GM23338 (cell line): ENCODE data around the gene GP9. TPM values are rescaled to one million over a fixed set of nuclear protein-coding genes. Genes with fewer than 3 reads are reported as not detected.

Source experiments
- ATAC-seq: fragments of 200-7000 bp; cut with Tn5 transposase; 3 replicates; pipeline ENCODE4 v1.9.1; 2020
- DNase-seq: peaks from one replicate; pipeline ENCODE4 v3.0.0-alpha.2; 2015; ENCODE audit warnings: low spot score
- H2AFZ ChIP-seq: fragments of 200-600 bp; sonication (generic); 2 replicates; pipeline ENCODE4 v1.8.0; 2016; ENCODE audit warnings: antibody characterized with exemption, mild to moderate bottlenecking, moderate library complexity
- H3F3A ChIP-seq: fragments of 200-600 bp; sonication (generic); replicated peaks from 2 replicates; pipeline ENCODE4 v1.8.0; 2017; ENCODE audit warnings: antibody characterized with exemption, mixed run types, low read depth
- H3K27ac ChIP-seq: fragments of 200-600 bp; sonication (generic); 2 replicates; pipeline ENCODE4 v1.6.1; 2016; ENCODE audit warnings: low read depth
- H3K27me3 ChIP-seq: fragments of 200-600 bp; sonication (generic); 2 replicates; pipeline ENCODE4 v1.8.0; 2016; ENCODE audit warnings: mild to moderate bottlenecking, mixed run types, moderate library complexity; ENCODE audit not compliant: insufficient read depth
- H3K36me3 ChIP-seq: fragments of 200-600 bp; sonication (generic); 2 replicates; pipeline ENCODE4 v1.8.0; 2016; ENCODE audit warnings: mild to moderate bottlenecking; ENCODE audit not compliant: insufficient read depth
- H3K4me1 ChIP-seq: fragments of 200-600 bp; sonication (generic); 2 replicates; pipeline ENCODE4 v1.8.0; 2016; ENCODE audit warnings: mild to moderate bottlenecking, moderate library complexity; ENCODE audit not compliant: insufficient read depth
- H3K4me2 ChIP-seq: fragments of 200-600 bp; sonication (generic); 2 replicates; pipeline ENCODE4 v1.7.1; 2017; ENCODE audit warnings: mixed run types
- H3K4me3 ChIP-seq: fragments of 200-600 bp; sonication (generic); 2 replicates; pipeline ENCODE4 v1.6.1; 2016; ENCODE audit warnings: mixed run types
- H3K79me2 ChIP-seq: fragments of 200-600 bp; sonication (generic); replicated peaks from 2 replicates; pipeline ENCODE4 v1.8.0; 2017; ENCODE audit warnings: mild to moderate bottlenecking; ENCODE audit not compliant: insufficient read depth
- H3K9me2 ChIP-seq: fragments of 200-600 bp; sonication (generic); 2 replicates; pipeline ENCODE4 v1.8.0; 2017; ENCODE audit not compliant: insufficient read depth
- H4K20me1 ChIP-seq: fragments of 200-600 bp; sonication (generic); replicated peaks from 2 replicates; pipeline ENCODE4 v1.8.0; 2017; ENCODE audit warnings: mild to moderate bottlenecking; ENCODE audit not compliant: insufficient read depth
- H3K27ac Mint-ChIP-seq: 2 replicates; pipeline ENCODE4 v1.8.0; 2020; ENCODE audit warnings: inconsistent platforms, mild to moderate bottlenecking, moderate library complexity, mixed read lengths
- H3K27me3 Mint-ChIP-seq: 3 replicates; pipeline ENCODE4 v1.8.0; 2022; ENCODE audit warnings: low read depth, mild to moderate bottlenecking, moderate library complexity, mixed read lengths, inconsistent platforms; ENCODE audit not compliant: insufficient read depth, poor library complexity
- H3K36me3 Mint-ChIP-seq: 3 replicates; pipeline ENCODE4 v1.8.0; 2021; ENCODE audit warnings: low read depth, mild to moderate bottlenecking, inconsistent platforms, moderate library complexity, mixed read lengths
- H3K4me1 Mint-ChIP-seq: 3 replicates; pipeline ENCODE4 v1.8.0; 2020; ENCODE audit warnings: mild to moderate bottlenecking, inconsistent platforms, mixed read lengths
- H3K4me3 Mint-ChIP-seq: 3 replicates; pipeline ENCODE4 v1.8.0; 2021; ENCODE audit warnings: moderate library complexity, mild to moderate bottlenecking, inconsistent platforms, mixed read lengths
- H3K9me3 Mint-ChIP-seq: 3 replicates; pipeline ENCODE4 v1.8.0; 2020; ENCODE audit warnings: moderate library complexity, mild to moderate bottlenecking, inconsistent platforms, mixed read lengths
- CREB1 ChIP-seq: fragments of 250-450 bp; sonication (Bioruptor Pico); IDR thresholded peaks from 2 replicates; pipeline ENCODE4 v1.5.0; 2020; ENCODE audit warnings: low read depth, mild to moderate bottlenecking, moderate library complexity
- CTCF ChIP-seq, 2 experiments: fragments of 200-600 bp in 1 of 2; sonication (generic) in 1 of 2; conservative IDR thresholded peaks; 2 replicates each; pipeline versions ENCODE4 v1.5.1 to v1.6.1; 2016 to 2017; ENCODE audit warnings: antibody characterized with exemption in 2 of 2, low read depth in 2 of 2, mild to moderate bottlenecking in 2 of 2, moderate library complexity in 1 of 2
- JUNB ChIP-seq: IDR thresholded peaks from one replicate; pipeline ENCODE4 v1.6.1; 2016; ENCODE audit warnings: antibody characterized with exemption; ENCODE audit not compliant: unreplicated experiment
- NANOG ChIP-seq: IDR thresholded peaks from 2 replicates; pipeline ENCODE4 v1.6.1; 2016; ENCODE audit warnings: antibody characterized with exemption, borderline replicate concordance
- STAT1 ChIP-seq: IDR thresholded peaks from one replicate; pipeline ENCODE4 v1.6.1; 2016; ENCODE audit warnings: antibody characterized with exemption; ENCODE audit not compliant: unreplicated experiment
- ZNF114 ChIP-seq: fragments of 250-450 bp; sonication (Bioruptor Pico); IDR thresholded peaks from 2 replicates; pipeline ENCODE4 v1.5.0; 2020; ENCODE audit warnings: mild to moderate bottlenecking, moderate library complexity
- ZNF331 ChIP-seq: fragments of 250-450 bp; sonication (Bioruptor Pico); IDR thresholded peaks from 2 replicates; pipeline ENCODE4 v1.5.0; 2020; ENCODE audit warnings: low read depth, mild to moderate bottlenecking, moderate library complexity
- ZNF462 ChIP-seq: fragments of 250-450 bp; sonication (Bioruptor Pico); IDR thresholded peaks from 2 replicates; pipeline ENCODE4 v1.5.0; 2020; ENCODE audit warnings: mild to moderate bottlenecking, moderate library complexity
- polyA plus RNA-seq: library from polyadenylated mRNA; unstranded; fragments of >200 nt; fragmentation: Nextera tagmentation; extraction: Ambion mirVana; gene quantifications from 2 replicates; pipeline ENCODE4 v1.2.1, GENCODE V29; 2016
- total RNA-seq: library from RNA; depleted of rRNA; stranded (reverse); fragments of >200 nt; shearing (Covaris generic); gene quantifications from 2 replicates; pipeline ENCODE4 v1.2.3, GENCODE V29; 2014

GP9 gene
- total and polyA plus RNA-seq, 2 experiments from 2014 or later: not detected

- Mint-ChIP-seq H3K27me3 (peaks cover 7% of the 10 kb centered on the region), H3K27ac (no peak overlapping the region), H3K36me3 (peaks cover 8% of the 10 kb centered on the region; the same call in 2 of the 3 replicates), H3K4me1 (no peaks in the 10 kb centered on the region), H3K4me3 (no peak overlapping the region), H3K9me3 (no peaks in the 10 kb centered on the region)
- TF ChIP-seq CREB1 (no peak), STAT1 (no peak), CTCF (conservative IDR thresholded peaks at IDR 0.05; ENCODE audit: low read depth in 2 of 2) (peak in 1 of 2 experiments; percentile 41; a peak in 2 of 4 replicates)
- Histone ChIP-seq H4K20me1 (peaks cover 18% of the 10 kb centered on the region), H3K27me3 (no peaks in the 10 kb centered on the region), H3K4me1 (no peaks in the 10 kb centered on the region), H3F3A (no peaks in the 10 kb centered on the region), H3K27ac (no peak overlapping the region), H3K9me2 (no peaks in the 10 kb centered on the region), H3K4me3 (no peak overlapping the region), H3K36me3 (no peaks in the 10 kb centered on the region), H2AFZ (no peak overlapping the region), H3K4me2 (no peak overlapping the region), H3K79me2 (peaks cover 62% of the 10 kb centered on the region)
- DNase-seq: no peak
- ATAC-seq: peak; percentile 52
Observed at GRCh38 chr3:129106320-129106719, 45.7 kb downstream of the GP9 start.

GRCh38 chr3:129106866-129107565, 46.4 kb downstream of the GP9 start:
- Histone ChIP-seq H3K36me3 (no peaks in the 10 kb centered on the region), H3K27ac (no peak overlapping the region), H3K4me1 (no peaks in the 10 kb centered on the region), H3F3A (no peaks in the 10 kb centered on the region), H3K4me3 (no peak overlapping the region), H2AFZ (no peak overlapping the region), H3K27me3 (no peaks in the 10 kb centered on the region), H4K20me1 (peaks cover 19% of the 10 kb centered on the region), H3K79me2 (peaks cover 65% of the 10 kb centered on the region), H3K9me2 (no peaks in the 10 kb centered on the region), H3K4me2 (no peak overlapping the region)
- peaks cover 5% of the 10 kb centered on the region for H3K27me3 Mint-ChIP-seq
- H3K4me1 Mint-ChIP-seq: no peaks in the 10 kb centered on the region
- no peak for ATAC-seq
- H3K4me3 Mint-ChIP-seq: no peak overlapping the region
- DNase-seq: no peak
- no peak for TF ChIP-seq JUNB
- H3K36me3 Mint-ChIP-seq: peaks cover 8% of the 10 kb centered on the region; the same call in 2 of the 3 replicates
- no peaks in the 10 kb centered on the region for H3K9me3 Mint-ChIP-seq
- H3K27ac Mint-ChIP-seq: no peak overlapping the region

GRCh38 chr3:129107793-129108192, 47.2 kb downstream of the GP9 start:
- Mint-ChIP-seq H3K4me3 (no peak overlapping the region), H3K9me3 (no peaks in the 10 kb centered on the region), H3K4me1 (no peaks in the 10 kb centered on the region), H3K27ac (peak overlapping the region; percentile 36; the same call in 1 of the 2 replicates), H3K27me3 (peaks cover 5% of the 10 kb centered on the region), H3K36me3 (peaks cover 8% of the 10 kb centered on the region; the same call in 2 of the 3 replicates)
- no peak for DNase-seq
- H3K9me2 ChIP-seq: no peaks in the 10 kb centered on the region
- peaks cover 73% of the 10 kb centered on the region for H3K79me2 ChIP-seq
- no peak overlapping the region for H3K4me3 ChIP-seq
- H4K20me1 ChIP-seq: peaks cover 19% of the 10 kb centered on the region
- H3K36me3 ChIP-seq: no peaks in the 10 kb centered on the region
- H3F3A ChIP-seq: no peaks in the 10 kb centered on the region
- H3K4me2 ChIP-seq: no peak overlapping the region
- no peaks in the 10 kb centered on the region for H3K4me1 ChIP-seq
- no peak overlapping the region for H3K27ac ChIP-seq
- no peak for ATAC-seq
- H3K27me3 ChIP-seq: no peaks in the 10 kb centered on the region
- no peak overlapping the region for H2AFZ ChIP-seq
- TF ChIP-seq ZNF462 (CRISPR knock-in tag): no peak
- no peak for TF ChIP-seq NANOG
- TF ChIP-seq ZNF114: no peak
- TF ChIP-seq STAT1: no peak
- TF ChIP-seq ZNF331: no peak
